NCI-H748 (cell line): Measurements from ENCODE around the gene AKT2.

Experiments
- DNase-seq: peaks from one replicate; lab custom pipeline; 2025; ENCODE audit not compliant: unreplicated experiment; lab: John Stamatoyannopoulos, UW

Gene AKT2

DNA sequence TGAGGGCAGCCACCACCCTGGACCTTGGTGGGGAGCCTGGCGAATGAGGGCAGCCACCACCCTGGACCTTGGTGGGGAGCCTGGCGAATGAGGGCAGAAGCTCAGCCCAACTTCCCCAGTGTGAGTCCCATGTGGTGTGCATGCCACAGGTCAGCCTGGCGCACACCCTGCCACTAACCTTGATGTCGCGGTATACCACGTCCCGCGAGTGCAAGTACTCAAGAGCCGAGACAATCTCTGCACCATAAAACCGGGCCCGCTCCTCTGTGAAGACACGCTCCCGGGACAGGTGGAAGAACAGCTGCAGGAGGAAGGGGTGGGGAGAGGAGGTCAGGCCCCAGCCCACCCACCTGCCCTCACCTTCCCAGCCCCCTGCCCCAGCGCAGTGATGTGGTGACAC is 47.4 kb downstream of the AKT2 start:
- DNase-seq, result no peak

DNA sequence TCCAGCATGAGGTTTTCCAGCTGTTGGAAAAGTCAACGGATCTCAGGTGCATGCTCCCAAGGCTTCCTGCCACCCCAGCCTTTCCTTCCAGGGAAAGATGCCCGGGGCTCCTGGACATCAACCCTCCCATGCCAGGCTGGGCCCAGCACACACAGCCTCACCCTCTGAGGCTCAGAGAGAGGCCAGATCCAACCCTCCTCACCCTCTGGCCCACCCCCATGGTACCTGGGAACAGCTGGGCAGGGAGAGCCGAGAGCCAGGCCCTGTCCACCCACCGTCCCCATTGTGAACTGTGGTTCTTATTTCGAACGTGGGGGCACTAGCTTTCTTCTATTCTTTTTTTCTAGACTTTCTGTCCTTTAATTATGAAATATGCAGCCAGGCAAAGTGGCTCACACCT is 48.8 kb downstream of the AKT2 start:
- no peak for DNase-seq

DNA sequence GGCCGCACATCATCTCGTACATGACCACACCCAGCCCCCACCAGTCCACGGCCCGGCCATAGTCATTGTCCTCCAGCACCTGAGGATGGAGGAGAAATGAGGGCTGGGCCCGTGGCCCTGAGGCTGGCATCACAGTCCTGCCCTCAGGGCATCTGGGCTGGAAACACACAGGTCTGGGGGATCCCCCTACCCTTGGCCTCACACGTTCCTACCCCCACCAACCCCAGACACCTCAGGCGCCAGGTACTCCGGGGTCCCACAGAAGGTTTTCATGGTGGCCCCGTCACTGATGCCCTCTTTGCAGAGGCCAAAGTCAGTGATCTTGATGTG is 49.2 kb downstream of the AKT2 start:
- no peak for DNase-seq

DNA sequence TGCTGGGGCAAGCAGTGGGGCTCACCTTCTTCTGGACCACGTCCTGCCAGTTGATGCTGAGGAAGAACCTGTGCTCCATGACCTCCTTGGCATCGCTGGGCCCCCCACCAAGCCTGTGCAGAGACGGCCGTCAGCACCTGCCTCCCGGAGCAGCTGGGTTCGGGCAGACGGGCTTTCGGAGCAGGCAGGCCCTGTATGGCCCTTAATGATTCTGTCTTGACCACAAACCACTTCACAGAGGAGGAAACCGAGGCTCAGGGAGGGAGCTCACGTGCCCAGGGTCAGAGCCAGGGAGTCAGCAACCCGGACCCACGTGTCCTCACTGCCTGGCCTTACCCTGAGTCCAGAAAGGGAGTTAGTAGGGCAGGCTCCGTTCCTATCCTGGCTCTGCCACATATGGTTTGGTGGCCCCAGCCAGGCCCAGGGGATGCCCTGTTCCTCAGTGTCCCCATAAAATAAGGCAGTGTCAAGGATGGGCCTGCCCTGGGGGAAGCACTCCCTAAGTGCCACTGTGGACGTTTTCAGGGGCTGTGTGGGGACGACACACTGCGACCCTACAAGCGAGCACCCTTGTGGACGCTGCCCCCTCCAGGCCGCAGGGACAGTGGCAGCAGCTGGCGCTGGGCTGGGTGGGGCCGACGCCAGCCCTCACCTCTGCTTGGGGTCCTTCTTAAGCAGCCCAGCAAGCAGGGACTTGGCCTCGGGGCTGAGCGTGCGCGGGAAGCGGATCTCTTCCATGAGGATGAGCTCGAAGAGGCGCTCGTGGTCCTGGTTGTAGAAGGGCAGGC is 49.7 kb downstream of the AKT2 start:
- no peak for DNase-seq

DNA sequence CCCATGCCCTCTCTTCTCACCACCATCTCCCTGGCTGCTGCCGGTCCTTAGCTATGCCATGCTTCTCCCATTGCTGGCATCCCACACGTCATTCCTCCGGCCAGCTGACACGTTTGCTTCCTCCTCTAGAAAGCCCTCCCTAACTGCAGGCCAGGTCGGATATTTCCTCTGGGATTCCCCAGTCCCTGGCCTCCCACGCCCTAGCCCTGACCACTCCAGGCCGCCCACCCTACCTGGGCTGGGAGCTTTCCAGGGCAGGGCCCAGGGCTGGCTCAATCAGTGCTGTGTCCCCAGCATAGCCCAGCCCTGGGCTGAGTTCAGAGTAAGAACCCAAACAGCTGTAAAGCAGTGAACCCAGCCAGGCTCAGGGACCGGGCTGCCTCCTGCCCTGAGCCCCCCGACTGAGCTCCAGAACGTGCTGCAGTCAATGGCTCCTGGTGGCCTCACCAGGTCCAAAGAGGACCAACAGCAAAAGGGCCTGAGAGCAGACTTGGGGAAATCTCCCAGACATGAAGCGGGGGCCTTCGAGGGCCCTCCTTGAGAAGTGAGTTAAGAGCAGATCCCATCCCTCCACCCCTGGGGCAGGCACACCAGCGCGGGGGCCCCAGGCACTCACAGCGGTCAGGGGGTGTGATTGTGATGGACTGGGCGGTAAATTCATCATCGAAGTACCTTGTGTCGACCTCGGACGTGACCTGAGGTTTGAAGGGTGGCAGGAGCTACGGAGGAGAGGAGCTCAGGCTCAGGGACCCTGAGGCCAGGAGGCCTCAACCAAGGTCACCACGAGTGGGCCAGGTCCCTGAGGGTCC is 50.5 kb downstream of the AKT2 start:
- DNase-seq, result no peak

DNA sequence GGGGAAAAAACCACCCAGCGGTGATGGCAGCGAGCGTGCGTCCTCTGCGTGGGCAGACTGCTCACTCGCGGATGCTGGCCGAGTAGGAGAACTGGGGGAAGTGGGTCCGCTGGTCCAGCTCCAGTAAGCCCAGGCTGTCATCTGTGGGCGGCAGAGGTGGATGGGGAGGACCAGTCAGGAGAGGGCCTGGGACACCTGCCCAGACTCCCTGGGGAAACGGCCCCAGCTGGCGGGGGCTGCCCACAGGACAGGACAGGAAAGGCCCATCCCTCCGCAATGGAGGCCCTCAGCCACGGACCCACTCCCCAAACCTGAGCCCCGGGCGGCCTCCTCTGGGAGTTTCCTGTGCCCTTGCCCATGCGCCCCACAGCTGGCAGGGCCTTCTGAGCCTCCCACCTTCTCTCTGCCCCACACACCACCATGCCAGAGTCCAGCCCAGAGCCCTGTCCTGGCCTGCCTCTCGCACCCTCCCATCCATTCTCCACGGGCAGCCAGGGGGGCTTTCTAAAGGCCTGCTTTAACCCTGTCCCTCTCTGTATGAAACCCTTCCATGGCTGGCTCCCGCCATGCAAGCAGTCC is 51.2 kb downstream of the AKT2 start:
- DNase-seq, result no peak

DNA sequence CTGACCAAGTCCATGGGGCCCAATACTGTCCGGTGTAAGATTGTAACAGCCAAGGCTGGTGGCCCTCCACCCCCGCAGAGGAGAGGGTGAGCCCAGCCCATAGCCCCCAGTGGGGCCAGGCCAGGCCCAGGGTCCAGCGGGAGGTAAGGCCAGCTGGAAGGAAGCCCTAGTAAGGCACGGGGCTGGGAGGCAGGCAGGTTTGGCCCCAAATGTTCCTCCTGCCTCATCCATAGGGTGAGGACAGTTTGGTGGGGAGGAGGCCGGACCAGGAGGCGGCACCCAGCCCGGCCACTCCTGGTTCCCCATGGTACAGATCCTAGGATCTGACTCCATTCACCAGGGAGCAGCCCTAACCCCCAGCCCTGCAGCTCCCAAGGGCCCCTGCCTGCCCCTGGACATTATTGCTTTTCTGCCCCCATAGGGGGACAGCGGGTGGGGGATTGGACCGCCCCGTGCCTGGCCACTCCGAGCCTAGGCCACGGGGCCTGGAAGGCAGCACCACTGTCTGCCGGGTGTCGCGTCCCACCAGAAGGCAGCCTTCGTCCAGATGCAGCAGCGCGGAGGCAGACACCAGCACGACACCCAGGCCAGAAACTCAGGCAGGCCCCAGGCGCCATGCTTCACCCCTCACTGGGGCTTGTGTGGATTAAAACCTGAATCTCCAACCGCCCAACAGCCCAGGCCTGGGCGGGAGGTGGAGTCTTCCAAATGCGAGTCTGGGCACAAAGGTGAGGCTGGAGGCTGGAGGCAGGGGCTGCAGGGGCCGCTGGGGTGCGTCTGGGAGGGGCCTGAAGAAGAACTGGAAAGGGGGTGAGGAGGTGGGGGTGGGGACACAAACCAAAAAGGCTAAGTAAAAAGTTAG is 52.0 kb downstream of the AKT2 start:
- no peak for DNase-seq

DNA sequence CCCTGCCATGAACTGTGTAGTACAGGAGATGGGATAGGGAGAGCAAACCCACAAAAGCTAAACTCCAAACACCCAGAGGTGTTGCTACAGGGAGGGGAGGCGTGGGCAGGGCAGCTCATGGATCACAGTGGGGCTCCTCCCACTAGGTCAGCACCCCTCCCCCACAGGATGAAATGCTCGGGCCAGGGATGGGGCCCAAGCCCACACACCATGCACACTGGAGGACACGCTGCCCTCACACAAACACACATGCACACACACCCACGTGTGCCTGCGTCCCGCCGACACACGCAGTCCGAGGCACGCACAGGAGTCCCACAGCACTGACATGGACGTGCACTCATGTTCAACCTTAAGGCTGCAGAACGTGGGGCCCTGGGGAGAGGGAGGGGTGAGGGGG is 52.7 kb downstream of the AKT2 start:
- no peak for DNase-seq

DNA sequence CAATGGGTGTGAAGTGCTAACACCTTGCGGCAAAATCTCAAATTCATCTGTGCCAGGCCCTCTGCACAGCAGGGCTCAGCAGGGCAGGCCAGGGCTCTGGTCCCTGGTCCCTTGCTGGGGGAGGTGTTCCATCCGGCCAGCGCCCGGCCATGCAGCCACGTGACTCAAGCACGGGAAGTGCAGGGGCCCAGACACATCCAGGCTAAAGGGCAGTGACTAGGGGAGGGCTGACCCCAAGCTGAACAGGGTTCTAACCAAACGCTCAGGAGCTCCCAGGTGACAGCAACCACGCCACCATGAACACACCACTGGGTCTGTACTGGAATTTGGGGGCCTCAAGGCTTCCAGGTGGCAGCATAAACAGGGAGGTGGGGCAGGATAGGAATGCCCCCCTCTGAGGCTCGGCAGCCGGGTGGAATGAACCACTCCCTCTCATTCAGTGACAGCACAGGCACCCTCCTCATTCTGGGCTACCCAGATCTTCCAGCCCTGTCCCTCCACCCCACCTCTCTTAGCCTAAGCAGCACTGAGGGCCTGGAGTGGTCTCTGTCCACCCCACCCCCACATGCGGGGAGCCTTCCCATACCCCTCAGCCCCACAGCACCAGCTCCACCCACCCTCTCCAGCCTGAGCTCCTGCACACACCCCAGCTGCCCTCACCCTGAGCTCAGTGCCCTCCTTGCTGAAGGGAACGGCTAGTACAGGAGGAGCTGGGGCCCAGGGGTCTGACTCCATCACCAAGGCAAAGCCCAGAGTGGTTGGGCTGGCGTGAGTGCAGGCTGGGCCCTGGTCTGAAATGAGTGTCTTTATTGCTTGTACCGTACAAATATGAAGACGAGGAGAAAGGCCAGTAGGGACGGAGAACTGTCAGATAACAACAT is 53.4 kb downstream of the AKT2 start:
- no peak for DNase-seq

DNA sequence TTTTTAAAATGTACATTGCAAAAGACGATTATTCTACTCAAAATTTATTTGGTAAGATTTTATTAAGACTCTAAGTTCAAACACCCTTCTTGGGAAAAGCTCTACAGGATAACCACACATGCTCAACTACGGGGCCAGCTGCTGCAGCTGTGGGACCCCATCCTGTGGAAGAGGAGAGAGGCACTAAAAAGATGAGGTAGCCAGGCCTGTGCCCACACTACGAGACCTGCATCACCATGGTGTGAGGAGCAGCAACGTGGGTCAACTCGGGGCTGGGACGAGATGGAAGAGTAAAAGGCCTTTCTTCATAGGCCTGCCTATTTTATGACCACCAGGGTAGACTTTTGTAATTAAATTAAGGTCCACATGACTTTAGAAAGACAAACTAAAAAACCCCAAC is 54.1 kb downstream of the AKT2 start:
- no peak for DNase-seq

DNA sequence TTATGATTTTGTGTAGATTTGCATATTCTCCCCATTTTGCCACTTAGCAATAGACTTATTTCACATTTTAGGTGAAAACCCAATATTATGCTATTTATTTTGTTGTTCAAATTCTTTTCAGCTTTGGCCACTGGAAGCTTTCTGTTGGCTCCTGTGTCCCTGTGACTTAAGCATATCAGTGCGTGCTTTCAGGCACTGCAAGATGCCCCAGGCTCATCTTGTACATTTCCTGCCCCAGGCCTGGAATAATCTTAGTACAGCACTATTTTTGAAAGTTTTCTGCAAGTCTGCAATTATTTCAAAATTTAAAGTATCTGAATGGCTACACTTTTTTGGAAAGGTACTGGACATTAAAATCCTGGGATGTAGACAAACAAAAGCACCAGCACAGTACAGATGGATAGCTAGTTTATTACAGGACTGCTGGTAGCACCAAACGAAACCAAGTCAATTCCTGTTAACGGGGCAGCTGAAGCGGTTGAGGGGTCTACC is 55.2 kb downstream of the AKT2 start:
- no peak for DNase-seq

DNA sequence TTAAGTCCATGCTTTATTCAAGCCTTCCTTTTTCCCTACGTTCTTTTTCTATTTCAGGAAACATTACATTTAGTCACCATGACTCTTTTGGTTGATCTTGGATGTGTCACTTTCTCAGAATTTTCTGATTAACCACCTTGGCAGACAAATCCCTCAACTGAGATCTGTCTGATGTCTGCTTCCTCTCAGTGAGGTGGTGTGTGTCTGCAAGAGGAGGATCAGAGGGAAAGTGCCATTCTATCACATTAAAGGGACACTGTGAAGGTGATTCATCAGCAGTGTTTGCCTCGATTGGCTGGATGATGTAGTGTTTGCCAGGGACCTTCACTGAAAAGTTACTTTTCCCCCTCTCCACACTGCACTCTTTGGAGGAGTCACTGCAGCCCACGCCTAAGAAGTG is 55.7 kb downstream of the AKT2 start:
- DNase-seq, result no peak

DNA sequence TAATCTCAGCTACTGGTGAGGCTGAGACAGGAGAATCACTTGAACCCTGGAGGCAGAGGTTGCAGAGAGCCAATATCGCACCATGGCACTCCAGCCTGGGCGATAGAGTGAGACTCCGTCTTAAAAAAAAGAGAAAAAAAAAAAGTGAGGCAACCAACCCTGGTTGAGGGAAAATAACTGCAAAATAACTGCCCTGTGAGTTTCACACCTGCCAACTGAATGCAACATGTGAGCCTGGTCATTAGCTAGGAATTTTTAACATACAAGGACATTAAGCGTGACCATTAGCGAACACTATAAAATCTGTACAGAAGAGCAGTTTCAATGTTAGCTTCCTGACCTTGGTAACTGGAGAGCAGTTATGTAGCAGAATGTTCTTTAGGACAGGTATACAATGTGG is 56.3 kb downstream of the AKT2 start:
- no peak for DNase-seq

DNA sequence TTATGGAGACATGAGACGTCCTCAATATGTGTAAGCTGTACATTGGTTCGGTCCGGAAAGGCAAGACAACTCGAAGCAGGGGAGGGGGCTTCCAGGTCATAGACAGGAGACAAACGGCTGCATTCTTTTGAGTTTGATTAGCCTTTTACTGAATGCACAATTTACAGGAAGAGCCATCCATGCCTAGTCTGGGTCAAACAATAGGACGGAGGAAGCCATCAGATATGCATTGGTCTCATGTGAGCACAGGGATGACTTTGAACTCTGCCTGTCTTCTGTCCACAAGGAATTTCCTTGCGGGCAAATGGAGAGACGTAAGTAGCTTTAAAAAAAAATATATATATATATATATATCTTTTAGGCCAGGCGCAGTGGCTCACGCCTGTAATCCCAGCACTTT is 56.8 kb downstream of the AKT2 start:
- no peak for DNase-seq

DNA sequence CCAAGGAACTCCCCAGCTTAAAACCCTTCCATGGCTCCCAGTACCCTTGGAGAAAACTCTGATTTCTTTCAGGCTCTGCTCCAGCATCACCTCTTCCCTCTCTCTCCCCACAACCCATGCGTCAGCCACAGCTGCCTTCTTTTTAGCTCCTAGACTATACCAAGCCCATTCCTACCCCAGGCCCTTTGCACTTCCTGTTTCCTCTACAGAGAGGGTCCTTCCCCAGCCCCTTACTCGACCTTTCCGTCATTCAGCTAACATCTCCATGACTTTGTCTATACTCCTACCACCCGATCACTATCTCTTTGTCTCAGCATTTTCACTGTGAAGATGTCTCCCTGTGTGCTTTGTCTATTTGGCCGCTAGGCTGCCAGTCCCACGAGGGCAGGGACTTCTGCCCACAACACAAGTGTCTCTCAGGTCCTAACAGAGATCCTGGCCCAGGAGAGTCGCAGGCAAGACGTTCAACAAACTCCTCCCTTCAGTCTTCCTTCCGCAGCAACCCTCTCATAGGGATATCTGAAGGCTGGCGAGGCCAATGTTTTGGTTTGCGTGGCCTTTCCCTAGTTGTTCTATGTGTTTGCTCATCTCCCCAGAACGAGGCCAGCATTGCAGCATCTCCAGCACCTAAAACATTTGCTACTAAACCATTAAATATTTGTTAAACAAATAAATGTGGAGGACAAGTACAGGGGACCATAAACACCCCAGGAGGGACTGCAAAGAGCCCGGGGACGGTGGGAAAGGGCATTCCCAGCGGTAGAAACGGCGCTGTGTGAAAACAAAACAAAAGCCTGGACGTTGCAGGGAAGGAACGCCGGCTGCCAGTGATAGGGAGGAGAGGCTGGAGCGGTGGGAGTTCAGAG is 59.5 kb downstream of the AKT2 start:
- DNase-seq, result peak; percentile 59

DNA sequence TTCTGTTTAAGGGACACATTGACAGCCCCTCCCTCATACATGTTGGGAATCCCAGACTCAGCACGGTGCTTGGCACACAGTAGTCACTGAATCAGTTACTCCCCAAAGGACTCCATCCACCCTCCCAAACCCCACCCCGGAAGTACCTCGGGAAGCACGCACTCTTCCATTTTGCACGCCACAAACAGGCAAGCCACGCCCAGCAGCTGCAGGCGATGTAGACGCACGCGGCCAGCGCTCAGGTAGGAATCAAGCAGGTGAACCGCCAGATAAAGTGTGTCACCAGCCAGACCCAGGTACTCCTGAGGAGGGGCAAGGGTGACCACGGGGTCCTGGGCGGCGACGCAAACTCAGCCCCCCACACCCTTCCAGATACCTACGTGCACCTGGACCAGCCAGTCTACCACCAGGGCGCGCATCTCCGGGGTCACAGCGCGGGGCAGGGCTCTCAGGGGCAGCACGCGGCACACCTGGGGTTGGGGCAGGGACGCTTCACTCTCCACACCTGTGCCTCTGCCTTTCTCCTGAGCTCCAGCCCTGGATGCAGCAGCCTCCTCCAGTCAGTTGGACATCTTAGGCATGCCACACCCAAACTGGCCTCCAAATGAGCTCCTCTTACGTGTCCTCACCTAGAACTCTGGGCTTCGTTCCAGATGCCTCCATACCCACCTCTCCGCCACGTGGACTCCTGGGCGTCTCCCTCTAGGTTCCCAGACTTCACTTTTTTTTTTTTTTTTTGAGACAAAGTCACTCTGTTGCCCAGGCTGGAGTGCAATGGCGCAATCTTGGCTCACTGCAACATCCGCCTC is 60.6 kb downstream of the AKT2 start:
- peak; percentile 36 for DNase-seq

DNA sequence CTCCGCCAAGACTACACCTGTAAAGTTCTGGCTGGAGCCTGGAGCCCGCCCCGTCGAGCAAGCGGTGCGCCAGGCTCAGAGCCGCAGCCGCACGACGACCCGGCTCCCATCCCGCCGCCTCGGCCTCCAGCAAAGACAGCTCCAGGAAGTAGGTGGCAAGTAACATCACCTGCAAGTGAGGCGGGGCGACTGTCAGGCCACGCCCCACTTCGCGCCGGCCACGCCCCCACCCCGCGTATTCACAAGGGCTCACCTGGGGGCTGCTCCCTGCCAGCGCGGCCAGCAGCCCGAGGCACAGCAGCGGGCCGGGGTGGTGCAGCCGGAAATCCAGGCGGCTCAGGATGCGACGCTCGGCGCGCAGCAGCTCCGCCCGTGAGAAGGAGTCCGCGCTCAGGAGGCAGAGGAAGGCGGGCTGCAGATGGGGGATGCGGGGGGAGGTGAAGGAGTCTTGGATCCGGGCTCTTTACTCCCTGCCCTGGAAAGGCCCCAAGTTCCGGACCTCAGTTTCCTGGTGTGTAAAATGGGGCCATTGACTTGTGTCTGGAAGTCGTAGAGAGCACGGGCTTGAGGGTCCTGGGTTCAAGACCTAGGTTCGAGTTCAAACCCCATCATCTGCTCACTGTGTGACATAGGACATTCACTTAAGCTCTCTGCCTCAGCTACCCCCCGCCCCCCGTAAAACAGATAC is 61.9 kb downstream of the AKT2 start:
- peak; percentile 86 for DNase-seq
